Fibroblast of gingiva (primary cell): Measurements from ENCODE around the gene SLC27A5.
"Not testable (repeated sequence)": the region's sequence is repeated elsewhere in the genome, so short reads cannot be mapped to it uniquely, and the experiment has no call there.

Experiments used
- DNase-seq: peaks from one replicate; pipeline ENCODE4 v3.0.0-alpha.2; 2011; ENCODE audit warnings: low read depth

Gene SLC27A5

DNA sequence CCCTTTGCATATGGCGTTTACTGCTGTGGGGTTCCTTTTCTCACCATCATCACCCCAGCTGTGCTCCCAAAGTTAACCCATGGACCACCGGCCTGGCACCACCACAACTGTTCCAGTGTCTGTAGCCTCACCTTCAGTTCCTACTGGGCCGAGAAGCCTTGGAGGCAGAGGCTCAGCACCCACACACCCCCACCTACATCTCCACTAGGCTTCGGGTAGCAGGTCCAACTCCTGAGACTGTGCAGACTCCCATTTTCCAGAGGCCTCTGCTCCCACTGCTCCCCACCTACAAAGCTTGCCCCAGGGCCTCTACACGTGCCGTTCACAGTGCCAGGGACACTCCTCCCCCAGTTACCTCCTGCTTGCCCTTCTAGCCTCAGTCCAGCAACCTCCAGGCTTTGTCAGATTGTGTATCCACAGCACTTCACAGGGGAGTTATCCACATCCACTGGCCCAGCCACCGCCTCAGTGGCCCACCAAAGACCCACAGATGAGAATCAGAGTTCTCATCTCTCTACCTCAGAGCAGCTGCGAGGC, 14.1 kb downstream of the SLC27A5 start:
- no peak for DNase-seq

DNA sequence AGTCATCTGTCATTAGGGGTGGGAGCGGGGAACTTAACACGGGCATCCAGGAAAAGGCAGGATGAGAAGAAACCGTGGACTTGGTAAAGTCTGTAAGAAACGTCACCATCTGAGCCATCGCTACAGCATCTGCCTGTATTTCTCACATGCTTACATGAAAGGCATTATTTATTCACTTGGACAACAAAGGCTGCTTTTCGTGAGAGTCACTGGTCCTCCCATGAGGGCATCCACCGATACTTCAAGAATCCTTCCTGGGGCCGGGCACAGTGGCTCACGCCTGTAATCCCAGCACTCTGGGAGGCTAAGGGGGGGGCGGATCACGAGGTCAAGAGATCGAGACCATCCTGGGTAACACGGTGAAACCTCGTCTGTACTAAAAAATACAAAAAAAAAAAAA, 19.5 kb downstream of the SLC27A5 start:
- no peak for DNase-seq

DNA sequence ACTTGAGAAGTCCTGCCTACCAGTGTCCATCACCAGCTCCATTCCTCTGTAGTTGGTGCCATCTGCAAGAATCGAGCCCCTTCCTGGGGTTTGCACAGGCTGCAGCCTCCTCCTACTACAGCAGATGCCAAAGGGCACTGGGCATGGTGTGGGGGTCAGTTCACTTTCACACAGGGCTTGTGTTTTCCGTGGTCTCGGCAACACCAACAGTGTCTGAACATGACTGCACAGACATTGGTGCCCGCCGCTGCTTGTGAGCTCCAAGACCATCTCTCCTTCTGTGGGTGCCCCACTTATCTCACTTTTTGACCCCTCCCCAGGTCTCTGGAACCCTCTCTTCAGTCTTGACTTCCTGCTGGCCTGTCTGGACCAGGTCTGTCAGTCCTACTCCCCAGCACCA, 20.4 kb downstream of the SLC27A5 start:
- no peak for DNase-seq

DNA sequence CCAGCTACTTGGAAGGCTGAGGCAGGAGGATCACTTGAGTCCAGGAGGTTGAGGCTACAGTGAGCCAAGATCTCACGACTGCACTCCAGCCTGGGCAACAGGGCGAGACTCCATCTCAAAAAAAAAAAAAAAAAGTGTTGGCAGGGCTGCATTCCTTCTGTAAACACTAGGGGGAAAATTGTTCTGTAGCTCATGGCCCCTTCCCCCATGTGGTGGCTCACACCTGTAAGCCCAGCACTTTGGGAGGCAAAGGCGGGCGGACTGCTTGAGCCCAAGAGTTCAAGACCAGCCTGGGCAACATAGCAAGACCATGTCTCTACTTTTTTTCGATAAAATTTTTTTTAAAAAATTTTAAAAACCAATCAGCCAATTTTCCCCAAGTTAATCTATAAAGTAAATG, 27.4 kb downstream of the SLC27A5 start:
- DNase-seq: not testable (repeated sequence)

DNA sequence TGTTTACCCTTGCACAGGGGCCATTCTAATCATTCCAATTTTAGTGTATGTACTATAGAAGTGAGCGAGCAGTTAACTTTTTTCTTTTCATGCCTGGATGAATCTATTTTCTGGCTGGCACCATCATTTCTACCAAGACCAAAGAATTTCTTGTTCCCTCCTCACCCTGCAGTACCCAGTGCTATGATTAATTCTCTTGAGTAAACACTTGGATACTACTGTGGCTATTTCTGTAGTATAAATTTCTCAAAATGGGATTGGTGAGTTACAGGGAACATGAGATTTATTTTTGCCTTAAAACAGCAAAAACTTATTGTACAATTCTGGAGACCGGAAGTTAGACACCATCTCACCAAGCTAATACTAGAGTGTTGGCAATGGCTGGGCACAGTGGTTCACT, 28.0 kb downstream of the SLC27A5 start:
- DNase-seq: no peak

DNA sequence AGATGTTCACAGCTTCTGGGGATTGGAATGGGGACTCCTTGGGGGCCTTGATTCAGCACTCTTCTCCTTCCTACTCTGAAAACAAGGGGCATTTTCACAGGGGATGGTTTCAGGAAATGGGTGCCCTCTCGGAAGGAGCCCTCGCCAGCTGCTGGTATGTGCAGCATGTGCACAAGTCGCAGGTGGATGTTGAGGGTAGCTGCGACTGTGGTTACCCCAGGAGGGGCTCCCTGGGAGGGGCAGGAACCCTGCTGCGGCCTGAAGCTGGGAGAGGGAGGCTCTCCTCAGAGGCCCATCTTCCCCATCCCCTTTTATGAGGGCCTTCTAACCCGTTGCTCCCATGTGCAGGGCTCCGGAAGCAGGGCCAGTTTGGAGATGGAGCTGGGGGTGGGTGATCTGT, 29.4 kb downstream of the SLC27A5 start:
- DNase-seq: no peak

DNA sequence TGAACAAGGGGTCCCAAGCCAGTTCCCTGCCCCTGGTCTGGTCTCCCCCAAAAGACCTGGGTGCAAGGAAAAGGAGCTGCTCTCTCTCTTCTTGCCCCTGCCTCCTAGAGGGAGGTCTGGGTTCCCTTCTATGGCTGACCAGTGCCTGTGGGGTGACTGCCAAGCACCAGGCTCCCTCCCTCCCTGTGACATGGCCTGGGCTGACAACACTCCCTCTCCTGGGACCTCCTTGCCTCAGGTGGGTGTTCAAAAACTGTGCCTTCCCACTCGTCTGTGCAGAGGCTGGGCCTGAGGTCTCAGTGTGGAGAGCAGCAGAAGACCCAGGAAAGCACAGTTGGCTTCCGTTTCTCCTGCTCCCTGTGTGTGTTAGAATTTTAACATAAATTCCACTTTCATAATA, 31.0 kb downstream of the SLC27A5 start:
- DNase-seq: no peak

DNA sequence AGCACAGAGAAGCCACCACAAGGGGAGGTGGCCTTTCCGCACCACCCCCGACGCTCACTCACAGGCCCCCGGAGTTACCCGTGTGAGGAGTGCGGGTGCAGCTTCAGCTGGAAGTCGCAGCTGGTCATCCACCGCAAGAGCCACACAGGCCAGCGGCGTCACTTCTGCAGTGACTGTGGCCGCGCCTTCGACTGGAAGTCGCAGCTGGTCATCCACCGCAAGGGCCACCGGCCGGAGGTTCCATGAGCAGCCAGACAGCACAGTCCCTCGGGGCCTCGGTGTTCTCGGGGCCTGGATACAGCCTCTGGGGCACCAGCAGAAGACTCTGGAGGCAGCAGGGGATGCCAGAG, 31.3 kb downstream of the SLC27A5 start:
- no peak for DNase-seq

DNA sequence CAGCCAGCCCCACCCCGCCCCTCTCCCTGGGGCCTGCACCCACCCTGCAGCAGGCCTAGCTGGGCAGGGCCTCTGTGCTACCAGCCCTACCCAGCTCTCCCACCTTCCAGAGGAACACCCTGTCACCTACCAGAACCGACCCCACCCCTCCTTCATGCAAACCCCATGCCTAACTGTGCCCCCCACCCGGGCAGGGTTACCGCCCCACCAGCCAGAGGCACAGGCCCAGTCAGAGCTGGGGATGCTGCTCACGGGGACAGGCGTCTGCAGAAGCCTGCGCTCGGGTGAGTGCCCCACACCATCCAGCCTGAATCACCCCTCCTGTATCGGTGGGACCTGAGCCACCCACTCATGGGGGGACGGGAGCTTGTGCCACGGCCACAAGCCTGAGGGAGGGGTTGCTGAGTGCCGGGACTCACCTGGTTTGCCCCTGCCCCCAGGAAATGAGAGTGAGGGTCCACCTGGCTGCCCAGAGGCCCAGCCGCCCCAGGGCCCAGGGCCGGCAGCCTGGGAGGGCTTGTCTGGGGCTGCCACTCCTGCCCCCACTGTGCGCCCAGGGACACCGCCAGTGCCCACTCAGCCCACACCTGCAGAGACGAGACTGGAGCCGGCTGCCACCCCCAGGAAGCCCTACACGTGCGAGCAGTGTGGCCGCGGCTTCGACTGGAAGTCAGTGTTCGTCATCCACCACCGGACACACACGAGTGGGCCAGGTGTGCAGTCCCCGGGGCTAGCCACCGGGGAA, 31.9 kb downstream of the SLC27A5 start:
- DNase-seq: no peak

DNA sequence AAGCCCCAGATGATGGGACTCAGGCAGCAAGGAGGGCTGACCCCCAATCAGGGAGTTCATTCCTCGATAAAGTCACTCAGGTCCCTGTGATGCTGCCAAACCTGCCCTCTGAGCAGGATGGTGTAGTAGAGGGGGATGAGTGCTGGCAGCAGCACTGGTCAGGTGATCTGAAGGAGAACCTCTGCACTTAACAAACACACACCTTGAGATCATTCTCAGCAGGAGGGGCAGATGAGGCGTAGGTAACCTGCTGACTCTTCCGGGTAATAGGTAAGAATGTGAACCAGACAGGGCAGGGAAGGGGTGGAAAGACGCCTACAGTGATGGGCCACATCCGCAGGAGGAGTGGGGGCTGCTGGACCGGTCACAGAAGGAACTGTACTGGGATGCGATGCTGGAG, 32.5 kb downstream of the SLC27A5 start:
- DNase-seq: no peak

DNA sequence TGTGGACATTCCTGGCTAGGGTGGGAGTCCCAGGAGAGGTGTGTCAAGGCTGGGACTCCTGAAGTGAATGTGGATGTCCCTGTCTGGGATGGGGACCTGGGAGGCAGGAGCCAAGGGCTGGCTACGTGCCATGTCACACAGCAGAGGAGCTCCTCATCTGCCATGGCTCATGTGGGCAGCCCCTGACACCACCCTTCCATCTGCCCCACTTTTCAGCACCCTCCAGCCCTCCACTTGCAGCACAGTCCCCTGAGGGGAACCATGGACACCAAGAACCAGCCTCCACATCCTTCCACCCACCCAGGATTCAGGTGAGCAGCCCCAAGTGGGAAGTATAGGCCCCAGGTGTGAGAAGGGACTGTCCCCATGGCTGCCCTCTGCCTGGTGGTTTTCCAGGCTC, 33.9 kb downstream of the SLC27A5 start:
- DNase-seq: no peak

DNA sequence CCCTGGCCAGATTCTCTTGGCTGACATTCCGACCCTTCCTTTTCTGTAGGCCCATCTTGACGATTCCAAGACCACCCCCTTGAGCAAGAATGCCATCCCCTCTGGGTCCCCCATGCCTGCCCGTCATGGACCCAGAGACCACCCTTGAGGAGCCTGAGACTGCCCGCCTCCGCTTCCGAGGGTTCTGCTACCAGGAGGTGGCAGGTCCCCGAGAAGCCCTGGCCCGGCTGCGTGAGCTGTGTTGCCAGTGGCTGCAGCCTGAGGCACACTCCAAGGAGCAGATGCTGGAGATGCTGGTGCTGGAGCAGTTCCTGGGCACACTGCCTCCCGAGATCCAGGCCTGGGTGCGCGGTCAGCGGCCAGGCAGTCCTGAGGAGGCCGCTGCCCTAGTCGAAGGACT, 34.7 kb downstream of the SLC27A5 start:
- no peak for DNase-seq

DNA sequence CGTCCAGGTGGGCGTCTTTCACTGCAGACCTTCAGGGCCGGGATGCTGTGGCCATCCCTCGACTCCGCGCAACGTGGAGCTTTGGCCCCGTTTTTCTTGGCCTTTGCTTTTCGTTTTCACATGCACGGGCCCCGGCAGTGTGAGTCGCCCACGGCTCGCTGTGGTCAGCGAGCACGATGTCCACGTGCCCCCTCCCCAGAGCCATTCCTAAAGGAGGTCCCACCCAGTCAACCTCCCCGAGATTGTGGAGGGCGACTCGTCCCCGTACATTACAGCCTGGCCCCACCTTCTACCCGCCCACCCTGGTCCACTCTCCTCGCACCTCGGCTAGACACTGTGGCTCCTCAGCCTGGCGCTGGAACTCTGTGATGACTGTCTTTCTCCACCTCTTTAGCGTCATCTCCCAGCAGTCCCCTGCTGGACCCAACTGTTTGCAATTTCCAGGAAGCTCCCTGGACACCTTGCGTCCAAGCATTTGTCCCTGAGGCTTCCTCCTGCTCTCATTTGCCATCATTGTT, 35.2 kb downstream of the SLC27A5 start:
- DNase-seq: peak; percentile 29

DNA sequence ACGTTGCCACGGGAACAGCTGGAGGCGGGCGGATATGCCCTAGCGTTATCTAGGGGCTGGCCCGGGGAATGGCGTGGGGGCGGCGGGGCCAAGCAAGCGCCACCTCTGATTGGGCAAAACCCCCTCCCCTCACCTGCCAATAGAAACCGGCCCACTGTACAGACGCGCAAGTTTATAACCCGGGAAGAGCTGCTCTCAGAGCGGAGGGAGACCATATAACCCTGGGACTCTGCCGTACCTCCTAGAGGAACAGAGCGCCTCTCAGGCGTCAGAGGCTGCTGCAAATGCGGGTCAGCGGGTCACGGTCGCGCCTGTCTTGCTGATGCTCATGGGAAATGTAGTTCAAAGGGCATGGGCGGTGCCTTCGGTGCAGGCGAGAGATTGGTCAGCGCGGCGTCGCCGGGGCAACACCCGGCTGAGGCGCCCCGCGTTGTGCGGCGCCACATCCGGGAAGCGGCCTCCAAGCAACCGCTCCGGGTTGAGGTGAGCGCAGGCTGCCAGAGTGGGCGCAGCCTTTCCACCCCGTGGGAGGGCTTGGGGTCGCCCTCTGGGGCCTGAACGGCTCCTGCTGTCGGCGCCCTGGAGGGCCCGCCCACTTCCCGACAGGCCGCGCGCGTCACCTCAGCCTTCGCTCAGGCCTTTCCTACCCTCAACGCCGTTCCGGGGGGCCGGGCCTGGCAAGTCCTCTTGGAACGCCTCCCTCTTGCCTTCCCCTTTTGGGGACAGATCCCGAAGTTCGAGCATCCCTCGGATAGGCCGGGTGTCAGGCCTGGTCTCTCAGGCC, 35.9 kb downstream of the SLC27A5 start, which contains the start of gene ZNF446:
Gene ZNF446 (plus strand): TSS at position 639 of the 784 bp plus-strand sequence. CDS start 867 bp downstream, outside the sequence.
- peak; percentile 98 for DNase-seq

DNA sequence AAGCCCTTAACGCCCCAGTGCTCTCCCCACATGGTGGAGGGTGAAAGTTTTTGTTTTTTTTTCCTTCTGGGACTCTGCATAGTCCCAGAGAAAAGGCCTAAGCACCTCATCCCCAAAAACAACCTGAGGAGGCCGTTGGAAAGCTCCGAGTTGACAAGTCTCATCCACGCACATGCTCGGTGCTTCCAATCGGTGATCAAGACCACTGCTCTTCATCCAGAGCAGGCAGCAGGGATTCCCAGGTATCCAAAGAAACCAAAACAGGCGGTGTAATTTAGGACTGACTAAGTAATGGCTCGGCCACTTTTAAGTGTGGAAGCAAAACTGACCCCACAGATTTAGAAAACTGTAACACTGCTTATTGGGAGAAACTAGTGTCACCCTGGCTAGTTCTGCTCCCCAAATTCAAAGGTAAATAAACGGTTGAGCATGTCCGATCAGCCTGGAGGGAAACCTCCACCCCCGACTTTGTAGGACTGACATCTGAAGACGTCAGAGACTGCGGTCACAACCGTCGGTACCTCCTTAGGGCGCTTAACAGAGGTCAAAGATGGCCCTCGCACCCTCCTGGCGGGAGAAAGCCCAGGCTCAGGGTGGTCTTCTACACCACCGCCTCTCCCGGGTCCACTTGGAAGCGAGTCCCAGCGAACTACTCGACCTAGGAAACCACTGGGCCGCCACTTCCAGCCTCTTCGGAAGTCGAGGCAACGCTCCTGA, 36.6 kb downstream of the SLC27A5 start:
- DNase-seq: no peak

DNA sequence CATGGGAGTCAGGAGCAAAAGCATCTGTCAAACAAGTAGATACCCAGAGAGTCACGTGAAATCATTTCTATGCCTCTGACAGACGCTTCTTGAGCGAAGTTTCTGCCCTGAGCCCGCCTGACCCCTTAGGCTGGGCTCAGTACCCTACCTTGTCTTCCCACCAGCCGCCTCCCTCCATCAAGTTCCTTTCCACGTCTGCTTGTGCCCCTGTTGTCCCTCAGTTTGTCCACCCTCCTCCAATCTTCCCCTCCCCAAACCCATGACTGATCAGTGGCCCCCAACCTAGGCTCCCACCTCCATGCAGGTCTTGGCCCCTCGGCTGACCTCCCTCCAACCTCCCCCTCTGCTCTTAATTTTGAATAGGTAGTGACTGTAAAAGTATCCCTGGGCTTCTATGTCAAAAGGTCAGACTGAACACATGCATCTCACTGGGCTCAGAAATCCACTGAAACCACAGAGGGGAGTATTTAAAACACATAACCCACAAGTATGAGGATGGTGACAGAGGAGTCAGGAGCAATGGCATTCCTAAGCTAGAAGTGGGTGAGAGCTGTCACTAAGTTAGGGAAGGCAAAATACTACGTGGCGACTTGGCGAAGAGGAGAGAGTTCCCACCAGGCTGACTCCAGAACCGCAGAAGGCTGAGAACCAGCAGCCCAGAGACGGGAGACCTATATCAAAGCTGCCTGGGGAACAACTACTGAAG, 37.3 kb downstream of the SLC27A5 start:
- DNase-seq: peak; percentile 31

DNA sequence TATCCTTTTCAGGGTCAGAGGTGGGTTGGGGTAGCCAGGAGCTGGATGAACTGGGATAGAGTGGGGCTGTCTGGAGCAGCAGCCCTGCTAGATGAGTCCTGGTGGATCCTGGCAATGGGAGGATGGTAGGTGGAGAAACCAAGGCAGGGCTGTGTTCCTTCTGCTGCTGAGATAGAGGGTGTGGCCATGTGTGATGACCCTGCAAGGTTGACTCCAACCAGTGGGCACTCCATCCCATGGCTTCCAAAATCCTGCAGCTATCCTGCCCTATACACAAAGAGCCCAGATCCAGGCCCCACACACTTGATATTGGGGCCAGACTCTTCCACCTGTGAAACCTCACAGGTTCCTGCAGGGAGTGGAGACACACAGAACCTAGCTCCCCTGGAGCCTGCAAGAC, 38.0 kb downstream of the SLC27A5 start:
- no peak for DNase-seq

DNA sequence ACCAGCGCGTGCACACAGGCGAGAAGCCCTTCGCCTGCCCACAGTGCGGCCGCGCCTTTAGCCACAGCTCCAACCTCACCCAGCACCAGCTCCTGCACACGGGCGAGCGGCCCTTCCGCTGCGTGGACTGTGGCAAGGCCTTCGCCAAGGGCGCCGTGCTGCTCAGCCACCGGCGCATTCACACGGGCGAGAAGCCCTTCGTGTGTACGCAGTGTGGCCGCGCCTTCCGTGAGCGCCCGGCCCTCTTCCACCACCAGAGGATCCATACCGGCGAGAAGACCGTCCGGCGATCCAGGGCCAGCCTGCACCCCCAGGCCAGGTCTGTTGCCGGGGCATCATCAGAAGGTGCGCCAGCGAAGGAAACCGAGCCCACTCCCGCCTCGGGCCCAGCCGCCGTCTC, 40.1 kb downstream of the SLC27A5 start:
- no peak for DNase-seq

DNA sequence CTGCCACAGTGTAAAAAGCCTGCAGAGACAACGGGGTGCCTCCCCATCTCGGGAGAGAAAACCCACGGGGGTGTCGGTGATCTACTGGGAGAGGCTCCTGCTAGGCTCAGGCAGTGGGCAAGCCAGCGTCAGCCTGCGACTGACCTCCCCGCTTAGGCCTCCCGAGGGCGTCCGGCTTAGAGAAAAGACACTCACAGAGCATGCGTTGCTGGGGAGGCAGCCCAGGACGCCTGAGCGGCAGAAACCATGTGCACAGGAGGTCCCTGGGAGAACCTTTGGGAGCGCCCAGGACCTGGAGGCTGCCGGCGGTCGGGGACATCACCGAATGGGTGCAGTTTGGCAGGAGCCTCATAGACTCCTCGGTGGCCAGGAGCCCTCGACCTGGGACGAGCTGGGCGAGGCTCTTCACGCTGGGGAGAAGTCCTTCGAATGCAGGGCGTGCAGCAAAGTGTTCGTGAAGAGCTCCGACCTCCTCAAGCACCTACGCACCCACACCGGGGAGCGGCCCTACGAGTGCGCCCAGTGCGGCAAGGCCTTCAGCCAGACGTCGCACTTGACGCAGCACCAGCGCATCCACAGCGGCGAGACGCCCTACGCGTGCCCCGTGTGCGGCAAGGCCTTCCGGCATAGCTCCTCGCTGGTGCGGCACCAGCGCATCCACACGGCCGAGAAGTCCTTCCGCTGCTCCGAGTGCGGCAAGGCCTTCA, 40.8 kb downstream of the SLC27A5 start:
- DNase-seq: not testable (repeated sequence)

DNA sequence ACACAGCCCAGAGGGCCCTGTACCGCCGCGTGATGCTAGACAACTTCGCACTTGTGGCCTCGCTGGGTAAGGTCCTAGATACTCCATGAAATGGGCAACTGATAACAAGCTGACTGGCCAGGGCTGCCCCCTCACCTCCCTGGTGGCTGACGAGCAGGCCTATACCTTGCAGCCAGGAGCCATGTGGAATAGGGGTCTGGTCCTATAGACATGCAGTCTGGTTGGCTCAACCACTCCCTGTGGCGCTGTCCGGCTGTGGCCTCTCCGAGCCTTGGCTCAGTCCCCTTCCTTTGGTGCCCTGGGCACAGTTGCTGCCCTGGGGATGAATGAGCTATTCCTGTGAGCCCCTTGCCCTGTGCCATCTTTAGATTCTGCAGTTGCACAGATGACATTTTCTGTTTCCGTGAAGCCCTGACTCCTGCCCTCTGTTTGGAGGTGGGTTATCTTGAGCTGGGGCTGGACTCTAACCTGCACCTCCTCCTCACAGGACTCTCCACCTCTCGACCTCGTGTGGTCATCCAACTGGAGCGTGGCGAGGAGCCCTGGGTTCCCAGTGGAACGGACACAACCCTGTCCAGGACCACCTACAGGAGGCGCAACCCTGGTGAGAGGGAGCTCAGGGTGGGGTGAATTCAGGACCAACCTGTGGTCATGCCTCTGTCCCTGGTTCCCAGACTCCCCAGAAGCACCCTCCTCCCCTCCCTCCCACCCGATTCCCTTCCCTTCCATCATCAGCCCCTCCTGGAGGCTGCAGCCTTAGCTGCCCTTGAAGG, 42.4 kb downstream of the SLC27A5 start:
- no peak for DNase-seq
